DOHH2 (cell line): ENCODE measurements around the gene SNRPB2.

Experiments
- EZH2phosphoT487 ChIP-seq: fragments of 200-600 bp; sonication (generic); IDR thresholded peaks from 2 replicates; pipeline ENCODE4 v1.6.1; 2017; ENCODE audit warnings: borderline replicate concordance, mild to moderate bottlenecking, antibody characterized with exemption, low read length, moderate library complexity, mixed read lengths
- TF ChIP-seq, protein P1 (sequence below): fragments of 200-600 bp; sonication (generic); IDR thresholded peaks from one replicate; pipeline ENCODE4 v1.5.1; 2014; ENCODE audit warnings: antibody characterized with exemption, mild to moderate bottlenecking, low read depth, low read length; ENCODE audit not compliant: poor library complexity, severe bottlenecking

DNA sequence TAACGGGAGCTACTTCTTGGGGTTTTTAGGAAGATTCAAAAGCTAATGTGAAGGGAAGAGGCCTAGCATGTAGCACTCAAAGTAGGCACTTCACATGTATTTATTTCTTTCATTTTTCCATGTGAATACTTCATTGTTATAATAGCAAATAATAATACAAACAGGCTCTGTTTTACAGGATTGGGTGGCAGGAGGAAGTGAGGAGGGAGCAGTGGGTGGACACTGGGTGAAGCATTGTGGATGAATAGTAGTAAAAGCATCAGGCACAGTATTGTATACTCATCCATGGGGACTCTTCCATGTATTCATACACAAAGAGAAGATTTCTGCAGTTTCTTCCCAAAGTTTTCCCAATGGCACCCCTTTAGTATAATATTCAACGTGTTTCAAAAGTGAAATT lies 38.4 kb upstream of the SNRPB2 start:
- TF ChIP-seq, protein P1, sequence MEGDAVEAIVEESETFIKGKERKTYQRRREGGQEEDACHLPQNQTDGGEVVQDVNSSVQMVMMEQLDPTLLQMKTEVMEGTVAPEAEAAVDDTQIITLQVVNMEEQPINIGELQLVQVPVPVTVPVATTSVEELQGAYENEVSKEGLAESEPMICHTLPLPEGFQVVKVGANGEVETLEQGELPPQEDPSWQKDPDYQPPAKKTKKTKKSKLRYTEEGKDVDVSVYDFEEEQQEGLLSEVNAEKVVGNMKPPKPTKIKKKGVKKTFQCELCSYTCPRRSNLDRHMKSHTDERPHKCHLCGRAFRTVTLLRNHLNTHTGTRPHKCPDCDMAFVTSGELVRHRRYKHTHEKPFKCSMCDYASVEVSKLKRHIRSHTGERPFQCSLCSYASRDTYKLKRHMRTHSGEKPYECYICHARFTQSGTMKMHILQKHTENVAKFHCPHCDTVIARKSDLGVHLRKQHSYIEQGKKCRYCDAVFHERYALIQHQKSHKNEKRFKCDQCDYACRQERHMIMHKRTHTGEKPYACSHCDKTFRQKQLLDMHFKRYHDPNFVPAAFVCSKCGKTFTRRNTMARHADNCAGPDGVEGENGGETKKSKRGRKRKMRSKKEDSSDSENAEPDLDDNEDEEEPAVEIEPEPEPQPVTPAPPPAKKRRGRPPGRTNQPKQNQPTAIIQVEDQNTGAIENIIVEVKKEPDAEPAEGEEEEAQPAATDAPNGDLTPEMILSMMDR: no peak
- no peak for TF ChIP-seq EZH2phosphoT487
